Fibroblast of lung (primary cell): ENCODE data around the gene CLCNKA. TPM values are rescaled to one million over a fixed set of nuclear protein-coding genes. Genes with fewer than 3 reads are reported as not detected.
"Not testable (repeated sequence)": the region's sequence is repeated elsewhere in the genome, so short reads cannot be mapped to it uniquely, and the experiment has no call there.

Experiments
- DNase-seq, 2 donors: peaks; one replicate each; pipeline versions ENCODE4 v3.0.0 to v3.0.0-alpha.2; 2010; ENCODE audit warnings: low read depth in 2 of 2
- H2AFZ ChIP-seq: 2 replicates; pipeline ENCODE4 v1.5.1; 2012; ENCODE audit warnings: low read length, control low read depth, inconsistent platforms
- H3K27ac ChIP-seq: 2 replicates; pipeline ENCODE4 v1.5.1; 2011; ENCODE audit warnings: low read length, control low read depth; ENCODE audit not compliant: insufficient read depth
- H3K27me3 ChIP-seq: 2 replicates; pipeline ENCODE4 v1.5.1; 2011; ENCODE audit warnings: mild to moderate bottlenecking, low read length; ENCODE audit not compliant: control insufficient read depth, insufficient read depth
- H3K36me3 ChIP-seq: 2 replicates; pipeline ENCODE4 v1.5.1; 2011; ENCODE audit warnings: low read length; ENCODE audit not compliant: control insufficient read depth, insufficient read depth
- H3K4me1 ChIP-seq: 2 replicates; pipeline ENCODE4 v1.5.1; 2011; ENCODE audit warnings: low read length; ENCODE audit not compliant: control insufficient read depth, insufficient read depth; ENCODE audit errors: extremely low read depth
- H3K4me2 ChIP-seq: 2 replicates; pipeline ENCODE4 v1.5.1; 2011; ENCODE audit warnings: low read length, control low read depth; ENCODE audit not compliant: insufficient read depth; ENCODE audit errors: extremely low read depth
- H3K4me3 ChIP-seq, 4 experiments: fragments of 200-600 bp in 1 of 4; sonication (generic) in 1 of 4; replicated peaks in 1 of 4; 2 replicates each; pipeline ENCODE4 v1.5.1; 2011 to 2016; ENCODE audit warnings: low read length in 4 of 4, low read depth in 3 of 4, mild to moderate bottlenecking in 3 of 4, control low read depth in 2 of 4, inconsistent platforms in 1 of 4, mixed read lengths in 1 of 4; ENCODE audit not compliant: insufficient read depth in 1 of 4; ENCODE audit errors: control extremely low read depth in 1 of 4
- H3K79me2 ChIP-seq: 2 replicates; pipeline ENCODE4 v1.5.1; 2012; ENCODE audit warnings: mild to moderate bottlenecking, low read length, inconsistent platforms; ENCODE audit not compliant: control insufficient read depth, insufficient read depth
- H3K9ac ChIP-seq: 2 replicates; pipeline ENCODE4 v1.5.1; 2011; ENCODE audit warnings: mild to moderate bottlenecking, low read length, control low read depth; ENCODE audit not compliant: insufficient read depth
- H3K9me3 ChIP-seq: 2 replicates; pipeline ENCODE4 v1.5.1; 2012; ENCODE audit warnings: low read depth, low read length; ENCODE audit not compliant: control insufficient read depth, insufficient read depth
- H4K20me1 ChIP-seq: 2 replicates; pipeline ENCODE4 v1.5.1; 2011; ENCODE audit warnings: low read length; ENCODE audit not compliant: control insufficient read depth, insufficient read depth; ENCODE audit errors: extremely low read depth
- EZH2 ChIP-seq: IDR thresholded peaks from 2 replicates; pipeline ENCODE4 v1.5.1; 2012; ENCODE audit warnings: low read length, control low read depth, mild to moderate bottlenecking; ENCODE audit errors: missing control alignments
- polyA plus RNA-seq, 2 donors: library from polyadenylated mRNA; depleted of rRNA in 1 of 2; stranded (reverse) in 1 of 2; unstranded in 1 of 2; fragments of >200 nt; gene quantifications; 2 replicates each; pipeline ENCODE4 v1.2.1, GENCODE V29; 2011 to 2012; ENCODE audit warnings: missing spikeins in 1 of 2
- total RNA-seq: library from RNA; depleted of rRNA; stranded (reverse); fragments of >200 nt; gene quantifications from 2 replicates; pipeline ENCODE4 v1.2.1, GENCODE V29; 2014
- TF ChIP-seq, protein P1 (sequence below), 2 donors: IDR thresholded peaks in 1 of 2; conservative IDR thresholded peaks in 1 of 2; 1 replicate in 1 of 2; 2 replicates in 1 of 2; pipeline ENCODE4 v1.5.1; 2011 to 2012; ENCODE audit warnings: low read length in 2 of 2, control low read depth in 1 of 2, inconsistent platforms in 1 of 2, low read depth in 1 of 2, mild to moderate bottlenecking in 1 of 2

CLCNKA gene
- total and polyA plus RNA-seq, 2 donors (not counting 1 experiment from before 2014, with no cell fraction given) = under 0.01 TPM; not detected in 1

DNA sequence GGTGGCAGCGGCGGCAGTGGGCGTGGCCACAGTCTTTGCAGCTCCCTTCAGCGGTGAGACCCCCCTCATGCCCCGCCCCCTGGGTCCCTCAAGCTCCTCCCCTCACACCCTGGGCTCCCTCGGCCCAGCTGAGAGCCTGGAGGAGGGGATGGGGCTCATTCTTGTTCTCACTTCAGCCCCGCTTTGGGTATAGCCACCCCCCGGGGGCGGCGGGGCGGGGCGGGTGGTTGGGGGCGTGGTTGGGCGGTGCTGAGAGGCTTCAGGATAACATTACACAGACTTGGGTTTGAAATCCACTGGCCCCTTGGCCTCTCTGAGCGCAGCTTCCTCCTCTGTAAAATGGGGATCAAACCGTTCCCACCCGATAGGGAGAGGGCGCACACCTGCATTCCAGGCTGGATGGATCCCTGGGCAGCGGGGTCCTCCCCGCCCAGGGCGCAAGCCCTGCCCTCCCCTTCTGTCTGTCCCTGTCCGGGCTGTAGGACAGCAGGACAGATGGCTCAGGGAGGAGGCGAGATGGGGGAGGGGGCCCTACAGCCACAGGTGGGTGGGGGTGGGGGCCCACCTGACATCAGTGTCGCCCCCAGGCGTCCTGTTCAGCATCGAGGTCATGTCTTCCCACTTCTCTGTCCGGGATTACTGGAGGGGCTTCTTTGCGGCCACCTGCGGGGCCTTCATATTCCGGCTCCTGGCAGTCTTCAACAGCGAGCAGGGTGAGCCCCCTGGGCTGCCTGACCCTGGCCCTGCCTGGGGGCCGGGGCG is 5.1 kb downstream of the CLCNKA start:
- no peak overlapping the region for H3K4me2 ChIP-seq
- H3K27ac ChIP-seq = no peak overlapping the region
- TF ChIP-seq, protein P1, sequence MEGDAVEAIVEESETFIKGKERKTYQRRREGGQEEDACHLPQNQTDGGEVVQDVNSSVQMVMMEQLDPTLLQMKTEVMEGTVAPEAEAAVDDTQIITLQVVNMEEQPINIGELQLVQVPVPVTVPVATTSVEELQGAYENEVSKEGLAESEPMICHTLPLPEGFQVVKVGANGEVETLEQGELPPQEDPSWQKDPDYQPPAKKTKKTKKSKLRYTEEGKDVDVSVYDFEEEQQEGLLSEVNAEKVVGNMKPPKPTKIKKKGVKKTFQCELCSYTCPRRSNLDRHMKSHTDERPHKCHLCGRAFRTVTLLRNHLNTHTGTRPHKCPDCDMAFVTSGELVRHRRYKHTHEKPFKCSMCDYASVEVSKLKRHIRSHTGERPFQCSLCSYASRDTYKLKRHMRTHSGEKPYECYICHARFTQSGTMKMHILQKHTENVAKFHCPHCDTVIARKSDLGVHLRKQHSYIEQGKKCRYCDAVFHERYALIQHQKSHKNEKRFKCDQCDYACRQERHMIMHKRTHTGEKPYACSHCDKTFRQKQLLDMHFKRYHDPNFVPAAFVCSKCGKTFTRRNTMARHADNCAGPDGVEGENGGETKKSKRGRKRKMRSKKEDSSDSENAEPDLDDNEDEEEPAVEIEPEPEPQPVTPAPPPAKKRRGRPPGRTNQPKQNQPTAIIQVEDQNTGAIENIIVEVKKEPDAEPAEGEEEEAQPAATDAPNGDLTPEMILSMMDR (conservative IDR thresholded peaks at IDR 0.05 in 1 of 2, IDR thresholded peaks at IDR 0.05 in 1 of 2; ENCODE audit: low read depth in 1 of 2, low read length in 2 of 2) = no peak
- no peak for TF ChIP-seq EZH2
- no peaks in the 10 kb centered on the region for H3K36me3 ChIP-seq
- no peak overlapping the region for H2AFZ ChIP-seq
- no peak overlapping the region for H3K4me3 ChIP-seq
- H3K4me1 ChIP-seq = no peaks in the 10 kb centered on the region
- DNase-seq = no peak
- no peaks in the 10 kb centered on the region for H3K27me3 ChIP-seq
- no peaks in the 10 kb centered on the region for H4K20me1 ChIP-seq
- no peaks in the 10 kb centered on the region for H3K79me2 ChIP-seq
- H3K9me3 ChIP-seq = no peaks in the 10 kb centered on the region
- no peak overlapping the region for H3K9ac ChIP-seq

DNA sequence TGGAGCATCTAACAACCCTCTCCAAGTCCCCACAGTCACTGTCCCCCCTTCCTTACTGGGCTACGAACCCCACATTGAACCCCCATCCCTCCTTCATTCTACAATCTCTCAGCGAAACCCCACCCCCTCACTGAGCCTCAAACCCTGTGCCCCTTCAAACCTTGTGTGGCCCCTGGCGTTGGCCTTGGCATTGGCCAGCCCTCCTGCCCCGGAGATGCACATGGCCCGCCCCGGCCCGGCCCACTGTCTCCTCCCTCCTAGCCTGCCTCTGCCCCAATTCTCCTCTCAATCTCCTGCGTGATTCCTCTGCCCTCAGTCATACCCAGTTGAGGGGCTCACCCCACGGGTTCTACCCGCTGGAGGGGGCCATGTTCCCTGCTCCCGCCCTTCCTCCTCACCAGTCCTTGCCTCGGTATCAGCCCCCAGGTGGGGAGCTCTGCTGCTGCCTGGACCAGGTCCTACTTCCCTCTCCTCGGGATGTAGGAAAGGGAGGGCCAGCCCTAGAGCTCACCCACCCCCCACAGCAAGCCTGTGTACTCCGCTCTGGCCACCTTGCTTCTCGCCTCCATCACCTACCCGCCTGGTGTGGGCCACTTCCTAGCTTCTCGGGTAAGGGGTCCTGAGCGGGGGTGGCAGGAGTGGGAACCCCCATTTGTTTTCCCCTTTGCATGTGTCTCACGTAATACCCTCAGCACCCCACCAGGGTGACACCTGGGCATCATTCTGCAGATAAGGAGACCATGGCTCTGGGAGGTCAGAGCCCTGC is 6.6 kb downstream of the CLCNKA start:
- Histone ChIP-seq H3K9ac (no peak overlapping the region), H3K79me2 (no peaks in the 10 kb centered on the region), H4K20me1 (no peaks in the 10 kb centered on the region), H3K27ac (no peak overlapping the region), H3K4me3 (no peak overlapping the region), H3K27me3 (no peaks in the 10 kb centered on the region), H3K4me2 (no peak overlapping the region), H3K4me1 (no peaks in the 10 kb centered on the region), H3K36me3 (no peaks in the 10 kb centered on the region), H3K9me3 (no peaks in the 10 kb centered on the region), H2AFZ (no peak overlapping the region)
- no peak for DNase-seq
- no peak for TF ChIP-seq EZH2
- TF ChIP-seq, protein P1 (conservative IDR thresholded peaks at IDR 0.05 in 1 of 2, IDR thresholded peaks at IDR 0.05 in 1 of 2; ENCODE audit: low read depth in 1 of 2, low read length in 2 of 2) = no peak

DNA sequence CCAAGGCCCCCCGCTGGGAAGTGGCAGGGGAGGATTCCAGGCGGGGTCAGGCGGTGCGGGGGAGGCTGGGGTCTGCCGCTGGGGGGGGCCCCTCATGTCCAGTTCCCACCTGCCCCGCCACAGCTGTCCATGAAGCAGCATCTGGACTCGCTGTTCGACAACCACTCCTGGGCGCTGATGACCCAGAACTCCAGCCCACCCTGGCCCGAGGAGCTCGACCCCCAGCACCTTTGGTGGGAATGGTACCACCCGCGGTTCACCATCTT is 7.1 kb downstream of the CLCNKA start:
- not testable (repeated sequence) for H4K20me1 ChIP-seq, H3K27ac ChIP-seq, H3K79me2 ChIP-seq, H3K4me1 ChIP-seq, H2AFZ ChIP-seq, H3K9ac ChIP-seq, H3K36me3 ChIP-seq, H3K9me3 ChIP-seq, DNase-seq, H3K4me3 ChIP-seq, H3K27me3 ChIP-seq, H3K4me2 ChIP-seq
